DND-41 (cell line): ENCODE data around the gene NOSTRIN.

ENCODE experiments used
- EZH2 ChIP-seq: IDR thresholded peaks from 3 replicates; pipeline ENCODE4 v1.6.1; 2012; ENCODE audit warnings: borderline replicate concordance, low read depth, mild to moderate bottlenecking, moderate library complexity, low read length, inconsistent platforms; ENCODE audit not compliant: severe bottlenecking
- TF ChIP-seq, protein P1 (sequence below): IDR thresholded peaks from 2 replicates; pipeline ENCODE4 v1.5.1; 2012; ENCODE audit warnings: borderline replicate concordance, low read length, moderate library complexity, mild to moderate bottlenecking; ENCODE audit not compliant: poor library complexity, severe bottlenecking; ENCODE audit errors: extremely low read depth

DNA sequence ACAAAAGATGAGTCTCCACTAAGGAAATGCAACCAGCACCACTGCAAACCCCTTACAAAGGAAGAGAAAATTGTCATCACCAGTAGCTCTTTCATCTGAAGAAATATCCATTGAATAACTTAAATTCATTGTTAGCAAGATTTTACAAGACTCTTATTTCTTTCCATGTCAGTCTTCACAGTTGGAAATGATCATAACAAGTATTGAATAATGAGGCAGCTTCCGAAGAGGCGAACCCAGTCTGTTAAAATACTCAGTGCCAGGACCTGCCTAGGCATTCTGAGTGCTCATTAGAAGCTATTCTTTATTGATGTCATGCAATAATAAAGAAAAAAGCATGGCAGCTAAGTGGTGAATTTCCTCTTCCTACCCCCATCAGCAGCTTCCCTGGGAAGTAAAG lies 33.5 kb downstream of the NOSTRIN start:
- TF ChIP-seq, protein P1, sequence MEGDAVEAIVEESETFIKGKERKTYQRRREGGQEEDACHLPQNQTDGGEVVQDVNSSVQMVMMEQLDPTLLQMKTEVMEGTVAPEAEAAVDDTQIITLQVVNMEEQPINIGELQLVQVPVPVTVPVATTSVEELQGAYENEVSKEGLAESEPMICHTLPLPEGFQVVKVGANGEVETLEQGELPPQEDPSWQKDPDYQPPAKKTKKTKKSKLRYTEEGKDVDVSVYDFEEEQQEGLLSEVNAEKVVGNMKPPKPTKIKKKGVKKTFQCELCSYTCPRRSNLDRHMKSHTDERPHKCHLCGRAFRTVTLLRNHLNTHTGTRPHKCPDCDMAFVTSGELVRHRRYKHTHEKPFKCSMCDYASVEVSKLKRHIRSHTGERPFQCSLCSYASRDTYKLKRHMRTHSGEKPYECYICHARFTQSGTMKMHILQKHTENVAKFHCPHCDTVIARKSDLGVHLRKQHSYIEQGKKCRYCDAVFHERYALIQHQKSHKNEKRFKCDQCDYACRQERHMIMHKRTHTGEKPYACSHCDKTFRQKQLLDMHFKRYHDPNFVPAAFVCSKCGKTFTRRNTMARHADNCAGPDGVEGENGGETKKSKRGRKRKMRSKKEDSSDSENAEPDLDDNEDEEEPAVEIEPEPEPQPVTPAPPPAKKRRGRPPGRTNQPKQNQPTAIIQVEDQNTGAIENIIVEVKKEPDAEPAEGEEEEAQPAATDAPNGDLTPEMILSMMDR, result no peak
- TF ChIP-seq EZH2, result no peak
